Body of pancreas (tissue), 4 donors: Measurements from ENCODE around the gene TRIP11. TPM values are rescaled to one million over a fixed set of nuclear protein-coding genes. Genes with fewer than 3 reads are reported as not detected.
"Not testable (repeated sequence)": the region's sequence is repeated elsewhere in the genome, so short reads cannot be mapped to it uniquely, and the experiment has no call there.

ENCODE experiments used
- ATAC-seq: fragments of 150-250 bp; one replicate; pipeline ENCODE4 v1.9.1; 2016
- DNase-seq, 4 donors: peaks; one replicate each; pipeline ENCODE4 v3.0.0-alpha.2; 2019
- H3K27ac ChIP-seq, 4 donors: fragments of 200-600 bp; sonication (generic); 1 replicate in 3 of 4; 2 replicates in 1 of 4; pipeline versions ENCODE4 v1.5.1 to v1.6.1; 2016 to 2019; ENCODE audit warnings: mild to moderate bottlenecking in 1 of 4, mixed read lengths in 1 of 4, moderate library complexity in 1 of 4
- H3K27me3 ChIP-seq, 2 donors: fragments of 200-600 bp; sonication (generic); one replicate each; pipeline ENCODE4 v1.6.0; 2016; ENCODE audit warnings: mild to moderate bottlenecking in 1 of 2
- H3K36me3 ChIP-seq, 2 donors: fragments of 200-600 bp; sonication (generic); replicated peaks in 1 of 2; 2 replicates each; pipeline ENCODE4 v1.5.1; 2016; ENCODE audit warnings: low read depth in 2 of 2; ENCODE audit not compliant: insufficient read depth in 1 of 2
- H3K4me1 ChIP-seq: fragments of 200-600 bp; sonication (generic); one replicate; pipeline ENCODE4 v1.6.0; 2016
- H3K4me3 ChIP-seq, 2 donors: fragments of 200-600 bp; sonication (generic); 1 replicate in 1 of 2; 2 replicates in 1 of 2; pipeline ENCODE4 v1.5.1; 2016 to 2019
- H3K9me3 ChIP-seq, 3 donors: fragments of 200-600 bp; sonication (generic); 1 replicate in 2 of 3; 2 replicates in 1 of 3; pipeline ENCODE4 v1.5.1; 2016
- CTCF ChIP-seq, 7 experiments: fragments of 450-650 bp in 4 of 7; fragments of 200-600 bp in 3 of 7; sonication (generic) in 3 of 7; IDR thresholded peaks; one replicate each; pipeline ENCODE4 v1.5.1; 2016 to 2019; ENCODE audit warnings: antibody characterized with exemption in 7 of 7
- POLR2A ChIP-seq, 3 donors: fragments of 450-650 bp; IDR thresholded peaks; one replicate each; pipeline ENCODE4 v1.6.1; 2016; ENCODE audit warnings: antibody characterized with exemption in 3 of 3, mild to moderate bottlenecking in 2 of 3
- WGBS, 2 donors: methylation state at CpG; one replicate each; pipeline ENCODE4 v1.1.5; 2017; 5-methylcytosine and 5-hydroxymethylcytosine counted together
- intact Hi-C: fragments of 100-400 bp; cut with DNase I; formaldehyde crosslinking; loops from one replicate; pipeline ENCODE4 v1.15.1; 2023
- total RNA-seq, 2 donors: library from RNA; depleted of rRNA; stranded (reverse); fragments of >200 nt; gene quantifications; one replicate each; pipeline ENCODE4 v1.1.0, GENCODE V29; 2016

TRIP11 gene
- total RNA-seq, 2 donors from 2014 or later = 25.2 to 33.6 TPM

- Histone ChIP-seq H3K9me3 (no peaks in the 10 kb centered on the region), H3K27me3 (no peaks in the 10 kb centered on the region), H3K4me1 (no peaks in the 10 kb centered on the region), H3K4me3 (no peak overlapping the region), H3K27ac (no peak overlapping the region), H3K36me3 (no peaks in the 10 kb centered on the region)
- TF ChIP-seq POLR2A (IDR thresholded peaks at IDR 0.05) = no peak
- no peak for TF ChIP-seq CTCF (IDR thresholded peaks at IDR 0.05)
- DNase-seq (no peak), ATAC-seq (no peak)
- intact Hi-C loops = no loop called here
- 75 to 98% methylated on average over 3 of the region's 3 CpGs for WGBS, 2 donors
Measured at GRCh38 chr14:92049781-92050180, 9.9 kb upstream of the TRIP11 start.

GRCh38 chr14:92049221-92049620, 9.4 kb upstream of the TRIP11 start:
- WGBS, 2 donors = 96 to 97% methylated on average over 12 of the region's 12 CpGs
- H3K27me3 ChIP-seq, H3K9me3 ChIP-seq, DNase-seq, ATAC-seq, H3K4me1 ChIP-seq, H3K36me3 ChIP-seq, intact Hi-C loops, H3K4me3 ChIP-seq, H3K27ac ChIP-seq: not testable (repeated sequence)

DNA sequence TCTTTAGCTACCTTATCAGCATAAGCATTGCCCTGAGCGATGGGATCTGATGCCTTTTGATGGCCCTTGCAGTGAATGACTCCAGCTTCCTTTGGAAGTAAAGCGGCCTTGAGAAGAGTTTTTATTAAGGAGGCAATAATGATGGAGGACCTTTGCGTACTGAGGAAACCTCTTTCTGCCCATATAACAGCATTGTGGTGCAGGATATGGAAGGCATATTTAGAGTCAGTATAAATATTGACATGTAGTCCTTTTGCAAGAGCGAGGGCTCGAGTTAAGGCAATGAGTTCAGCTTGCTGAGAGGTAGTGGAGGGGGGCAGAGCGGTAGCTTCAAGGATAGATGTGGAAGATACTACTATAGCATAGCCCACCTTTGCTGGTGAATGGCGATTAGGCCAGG, 6.0 kb upstream of the TRIP11 start:
- H3K4me1 ChIP-seq, H3K27ac ChIP-seq, H3K36me3 ChIP-seq, intact Hi-C loops, H3K4me3 ChIP-seq, DNase-seq, H3K9me3 ChIP-seq, H3K27me3 ChIP-seq, ATAC-seq: not testable (repeated sequence)
- WGBS, 2 donors = 93 to 98% methylated on average over 7 of the region's 7 CpGs

DNA sequence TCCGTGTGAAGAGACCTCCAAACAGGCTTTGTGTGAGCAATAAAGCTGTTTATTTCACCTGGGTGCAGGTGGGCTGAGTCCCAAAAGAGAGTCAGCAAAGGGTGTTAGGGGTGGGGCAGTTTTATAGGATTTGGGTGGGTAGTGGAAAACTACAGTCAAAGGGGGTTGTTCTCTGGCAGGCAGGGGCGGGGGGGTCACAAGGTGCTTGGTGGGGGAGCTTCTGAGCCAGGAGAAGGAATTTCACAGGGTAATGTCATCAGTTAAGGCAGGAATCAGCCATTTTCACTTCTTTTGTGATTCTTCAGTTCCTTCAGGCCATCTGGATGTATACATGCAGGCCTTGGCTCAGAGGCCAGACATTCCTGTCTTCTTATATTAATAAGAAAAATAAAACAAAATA, 1.9 kb upstream of the TRIP11 start:
- H3K9me3 ChIP-seq, DNase-seq, H3K27me3 ChIP-seq, H3K36me3 ChIP-seq, H3K4me3 ChIP-seq, intact Hi-C loops, ATAC-seq: not testable (repeated sequence)
- 72 to 74% methylated on average over 2 of the region's 2 CpGs for WGBS, 2 donors
- H3K27ac ChIP-seq = peak overlapping the region in 3 of 4 donors; percentile 85 to 96 (median 95)
- peaks cover 24% of the 10 kb centered on the region for H3K4me1 ChIP-seq

GRCh38 chr14:92041203-92041602, 1.3 kb upstream of the TRIP11 start:
- ATAC-seq = no peak
- TF ChIP-seq CTCF (IDR thresholded peaks at IDR 0.05) (no peak), POLR2A (IDR thresholded peaks at IDR 0.05) (no peak)
- H3K36me3 ChIP-seq = no peaks in the 10 kb centered on the region
- H3K4me3 ChIP-seq = peak overlapping the region in 1 of 2 donors; percentile 55
- H3K27ac ChIP-seq = peak overlapping the region; percentile 72 to 96 (median 90)
- peaks cover 30% of the 10 kb centered on the region for H3K4me1 ChIP-seq
- no peaks in the 10 kb centered on the region for H3K9me3 ChIP-seq
- WGBS, 2 donors = 26 to 27% methylated on average over 10 of the region's 10 CpGs
- intact Hi-C loops = no loop called here
- peak; percentile 22 to 50 (median 31) for DNase-seq
- no peaks in the 10 kb centered on the region for H3K27me3 ChIP-seq

DNA sequence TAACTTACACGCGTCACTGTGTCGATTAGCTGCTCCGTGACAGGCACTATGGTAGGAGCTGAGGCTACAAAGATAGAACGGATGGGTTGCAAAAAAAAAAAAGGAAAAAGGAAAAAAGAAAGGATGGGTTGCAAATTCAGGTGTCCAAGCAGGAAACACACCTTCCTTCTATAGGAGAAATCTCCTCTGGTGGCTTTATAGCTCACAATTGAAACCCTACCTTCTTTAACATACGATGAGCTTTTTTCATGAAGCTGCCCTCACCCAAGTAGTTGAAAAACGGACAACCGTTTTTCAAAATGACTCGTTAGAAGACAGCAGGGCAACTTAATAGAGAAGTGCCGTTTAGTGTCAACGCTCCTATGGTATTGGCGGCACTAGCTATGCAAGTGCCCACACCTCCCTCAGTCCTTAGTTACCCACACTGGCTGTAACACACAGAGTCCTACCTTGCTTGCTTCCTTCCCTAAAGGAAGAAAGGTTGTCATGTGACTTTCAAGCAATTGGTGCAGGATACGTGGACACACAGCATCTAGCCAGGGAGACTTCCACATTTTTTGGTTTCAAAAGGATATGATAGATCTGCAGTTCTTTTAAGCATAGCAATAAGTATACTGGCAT, 682 bp upstream of the TRIP11 start:
- Histone ChIP-seq H3K27me3 (no peaks in the 10 kb centered on the region), H3K4me1 (peaks cover 37% of the 10 kb centered on the region), H3K4me3 (peak overlapping the region; percentile 33 to 55), H3K9me3 (no peaks in the 10 kb centered on the region), H3K27ac (peak overlapping the region; percentile 85 to 96 (median 93)), H3K36me3 (no peaks in the 10 kb centered on the region)
- WGBS, 2 donors = 0 to 1% methylated on average over 13 of the region's 13 CpGs
- DNase-seq (peak; percentile 58 to 65 (median 60)), ATAC-seq (peak; percentile 70)
- TF ChIP-seq CTCF (IDR thresholded peaks at IDR 0.05) (peak in 1 of 7 experiments; percentile 2), POLR2A (IDR thresholded peaks at IDR 0.05) (peak in 1 of 3 donors; percentile 30)
- intact Hi-C loops = no loop called here
